ENCODE data around the gene PLTP. TPM values are rescaled to one million over a fixed set of nuclear protein-coding genes. Genes with fewer than 3 reads are reported as not detected.

Gene PLTP
- total and polyA plus RNA-seq, 2 of the 13 experiments (the other 11 are each of a cell fraction or from before 2014, with no cell fraction given), result 16.9 to 28.6 TPM

DNA sequence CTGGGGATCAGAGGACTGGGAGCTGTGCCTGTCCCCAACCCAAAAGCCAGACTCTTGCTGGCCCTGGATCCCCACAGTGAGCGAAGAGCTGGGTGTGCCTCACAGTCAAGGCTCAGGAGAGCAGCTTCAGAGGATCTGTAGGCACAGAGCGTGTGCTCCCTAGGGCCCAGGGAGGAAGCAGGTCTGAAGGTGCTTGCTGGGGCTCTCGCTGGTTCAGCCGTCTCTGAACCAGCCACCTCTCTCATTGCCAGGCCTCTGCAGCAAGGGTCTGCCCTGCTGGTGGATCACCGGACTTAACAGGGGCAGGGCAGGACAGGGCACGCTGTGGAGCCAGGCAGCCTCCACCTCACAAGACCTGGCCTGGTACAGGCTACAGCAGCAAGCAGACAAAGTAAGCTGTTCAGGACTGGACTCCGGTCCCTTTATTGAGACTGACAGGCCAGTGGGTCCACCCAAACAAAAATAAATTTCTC lies 36.3 kb upstream of the PLTP start (continued):
- TF ChIP-seq ZNF737 (CRISPR knock-in tag; IDR thresholded peaks at IDR 0.05; ENCODE audit: borderline replicate concordance) (no peak), THYN1 (CRISPR knock-in tag; IDR thresholded peaks at IDR 0.05; ENCODE audit: borderline replicate concordance, low read depth) (no peak), SMAD3 (CRISPR knock-in tag; IDR thresholded peaks at IDR 0.05) (no peak), NFE2L1 (CRISPR knock-in tag; IDR thresholded peaks at IDR 0.05; ENCODE audit: borderline replicate concordance) (no peak), ZNF251 (CRISPR knock-in tag; IDR thresholded peaks at IDR 0.05) (no peak), EED (CRISPR knock-in tag; IDR thresholded peaks at IDR 0.05) (0 out of 2 replicates have a peak, but pooled peaks have one; percentile 64)

DNA sequence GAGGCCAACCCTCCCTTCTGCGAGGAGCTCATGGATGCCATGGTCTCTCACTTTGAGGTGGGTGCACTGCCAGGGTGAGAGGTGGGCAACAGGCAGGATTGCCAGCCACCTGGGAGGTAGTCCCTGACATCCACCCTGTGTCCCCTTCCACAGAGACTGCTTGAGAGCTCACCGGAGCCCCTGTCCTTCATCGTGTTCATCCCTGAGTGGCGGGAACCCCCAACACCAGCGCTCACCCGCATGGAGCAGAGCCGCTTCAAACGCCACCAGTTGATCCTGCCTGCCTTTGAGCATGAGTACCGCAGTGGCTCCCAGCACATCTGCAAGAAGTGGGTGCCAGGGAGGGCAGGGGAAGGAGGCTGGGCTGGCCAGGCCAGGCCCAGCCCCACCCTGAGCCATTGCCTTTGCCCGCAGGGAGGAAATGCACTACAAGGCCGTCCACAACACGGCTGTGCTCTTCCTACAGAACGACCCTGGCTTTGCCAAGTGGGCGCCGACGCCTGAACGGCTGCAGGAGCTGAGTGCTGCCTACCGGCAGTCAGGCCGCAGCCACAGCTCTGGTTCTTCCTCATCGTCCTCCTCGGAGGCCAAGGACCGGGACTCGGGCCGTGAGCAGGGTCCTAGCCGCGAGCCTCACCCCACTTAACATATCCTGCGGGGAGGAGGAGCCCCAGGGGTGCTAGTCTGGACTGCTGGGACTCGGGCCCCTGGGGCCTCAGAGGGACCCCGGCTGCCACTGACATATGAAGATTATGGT lies 35.3 kb upstream of the PLTP start:
- 95% methylated on average over 26 of the region's 29 CpGs for WGBS (ENCODE audit: low lambda C conversion rate)
- TF ChIP-seq MIXL1 (CRISPR knock-in tag; IDR thresholded peaks at IDR 0.05), result no peak
- no peak for TF ChIP-seq SRF (IDR thresholded peaks at IDR 0.05; ENCODE audit: low read depth, low read length)
- TF ChIP-seq, protein P1, sequence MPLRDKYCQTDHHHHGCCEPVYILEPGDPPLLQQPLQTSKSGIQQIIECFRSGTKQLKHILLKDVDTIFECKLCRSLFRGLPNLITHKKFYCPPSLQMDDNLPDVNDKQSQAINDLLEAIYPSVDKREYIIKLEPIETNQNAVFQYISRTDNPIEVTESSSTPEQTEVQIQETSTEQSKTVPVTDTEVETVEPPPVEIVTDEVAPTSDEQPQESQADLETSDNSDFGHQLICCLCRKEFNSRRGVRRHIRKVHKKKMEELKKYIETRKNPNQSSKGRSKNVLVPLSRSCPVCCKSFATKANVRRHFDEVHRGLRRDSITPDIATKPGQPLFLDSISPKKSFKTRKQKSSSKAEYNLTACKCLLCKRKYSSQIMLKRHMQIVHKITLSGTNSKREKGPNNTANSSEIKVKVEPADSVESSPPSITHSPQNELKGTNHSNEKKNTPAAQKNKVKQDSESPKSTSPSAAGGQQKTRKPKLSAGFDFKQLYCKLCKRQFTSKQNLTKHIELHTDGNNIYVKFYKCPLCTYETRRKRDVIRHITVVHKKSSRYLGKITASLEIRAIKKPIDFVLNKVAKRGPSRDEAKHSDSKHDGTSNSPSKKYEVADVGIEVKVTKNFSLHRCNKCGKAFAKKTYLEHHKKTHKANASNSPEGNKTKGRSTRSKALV (CRISPR knock-in tag; IDR thresholded peaks at IDR 0.05), result no peak
- no peak for TF ChIP-seq HDAC2 (CRISPR knock-in tag; IDR thresholded peaks at IDR 0.05)
- TF ChIP-seq KLF6 (CRISPR knock-in tag; IDR thresholded peaks at IDR 0.05), result no peak
- TF ChIP-seq, protein P2, sequence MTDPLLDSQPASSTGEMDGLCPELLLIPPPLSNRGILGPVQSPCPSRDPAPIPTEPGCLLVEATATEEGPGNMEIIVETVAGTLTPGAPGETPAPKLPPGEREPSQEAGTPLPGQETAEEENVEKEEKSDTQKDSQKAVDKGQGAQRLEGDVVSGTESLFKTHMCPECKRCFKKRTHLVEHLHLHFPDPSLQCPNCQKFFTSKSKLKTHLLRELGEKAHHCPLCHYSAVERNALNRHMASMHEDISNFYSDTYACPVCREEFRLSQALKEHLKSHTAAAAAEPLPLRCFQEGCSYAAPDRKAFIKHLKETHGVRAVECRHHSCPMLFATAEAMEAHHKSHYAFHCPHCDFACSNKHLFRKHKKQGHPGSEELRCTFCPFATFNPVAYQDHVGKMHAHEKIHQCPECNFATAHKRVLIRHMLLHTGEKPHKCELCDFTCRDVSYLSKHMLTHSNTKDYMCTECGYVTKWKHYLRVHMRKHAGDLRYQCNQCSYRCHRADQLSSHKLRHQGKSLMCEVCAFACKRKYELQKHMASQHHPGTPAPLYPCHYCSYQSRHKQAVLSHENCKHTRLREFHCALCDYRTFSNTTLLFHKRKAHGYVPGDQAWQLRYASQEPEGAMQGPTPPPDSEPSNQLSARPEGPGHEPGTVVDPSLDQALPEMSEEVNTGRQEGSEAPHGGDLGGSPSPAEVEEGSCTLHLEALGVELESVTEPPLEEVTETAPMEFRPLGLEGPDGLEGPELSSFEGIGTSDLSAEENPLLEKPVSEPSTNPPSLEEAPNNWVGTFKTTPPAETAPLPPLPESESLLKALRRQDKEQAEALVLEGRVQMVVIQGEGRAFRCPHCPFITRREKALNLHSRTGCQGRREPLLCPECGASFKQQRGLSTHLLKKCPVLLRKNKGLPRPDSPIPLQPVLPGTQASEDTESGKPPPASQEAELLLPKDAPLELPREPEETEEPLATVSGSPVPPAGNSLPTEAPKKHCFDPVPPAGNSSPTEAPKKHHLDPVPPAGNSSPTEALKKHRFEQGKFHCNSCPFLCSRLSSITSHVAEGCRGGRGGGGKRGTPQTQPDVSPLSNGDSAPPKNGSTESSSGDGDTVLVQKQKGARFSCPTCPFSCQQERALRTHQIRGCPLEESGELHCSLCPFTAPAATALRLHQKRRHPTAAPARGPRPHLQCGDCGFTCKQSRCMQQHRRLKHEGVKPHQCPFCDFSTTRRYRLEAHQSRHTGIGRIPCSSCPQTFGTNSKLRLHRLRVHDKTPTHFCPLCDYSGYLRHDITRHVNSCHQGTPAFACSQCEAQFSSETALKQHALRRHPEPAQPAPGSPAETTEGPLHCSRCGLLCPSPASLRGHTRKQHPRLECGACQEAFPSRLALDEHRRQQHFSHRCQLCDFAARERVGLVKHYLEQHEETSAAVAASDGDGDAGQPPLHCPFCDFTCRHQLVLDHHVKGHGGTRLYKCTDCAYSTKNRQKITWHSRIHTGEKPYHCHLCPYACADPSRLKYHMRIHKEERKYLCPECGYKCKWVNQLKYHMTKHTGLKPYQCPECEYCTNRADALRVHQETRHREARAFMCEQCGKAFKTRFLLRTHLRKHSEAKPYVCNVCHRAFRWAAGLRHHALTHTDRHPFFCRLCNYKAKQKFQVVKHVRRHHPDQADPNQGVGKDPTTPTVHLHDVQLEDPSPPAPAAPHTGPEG (CRISPR knock-in tag; IDR thresholded peaks at IDR 0.05), result no peak
- no peak for TF ChIP-seq EZH2 (conservative IDR thresholded peaks at IDR 0.05; ENCODE audit: low read depth, low read length)

More for the DNA sequence above, 35.3 kb upstream of the PLTP start:
- in situ Hi-C loops (cut with HindIII; ENCODE audit: extremely low pct_ligation_motif_present, low pct_unique_long_range_greater_than_20kb) (loop anchor here (5.0 kb wide), 1 partner anchor 120 kb away; the partner anchor contains the start of gene TNNC2), intact Hi-C loops (cut with micrococcal nuclease; ENCODE audit: unreplicated experiment) (no loop called here)
- FAIRE-seq (no peak), ATAC-seq (no peak), DNase-seq (ENCODE audit: low spot score) (no peak)
- no peaks in the 10 kb centered on the region for H3K9me3 ChIP-seq (ENCODE audit: low read length)
- H3K27ac ChIP-seq (ENCODE audit: extremely low read length, insufficient read depth, low read length), result peak overlapping the region; percentile 65
- no peak overlapping the region for H2AFZ ChIP-seq (ENCODE audit: low read length)
- H3K9ac ChIP-seq (ENCODE audit: insufficient read depth, low read depth, low read length), result peak overlapping the region; percentile 47; the same call in 1 of the 2 replicates
- H3K79me2 ChIP-seq (ENCODE audit: insufficient read depth, low read length), result no peaks in the 10 kb centered on the region
- peaks cover 30% of the 10 kb centered on the region for H3K4me1 ChIP-seq (ENCODE audit: insufficient read depth, low read length)
- POLR2A ChIA-PET, result interaction anchor here (0.8 to 7.7 kb wide), 17 partner anchors 12 to 141 kb away, joined by 3 to 201 read pairs (median 8); partner anchors contain the start of genes CTSA, NEURL2, PCIF1 and SPATA25
- no peak overlapping the region for H3K4me2 ChIP-seq (ENCODE audit: low read depth, low read length)
- BruUV-seq (replicated peaks), result no TSS peak
- CTCF ChIA-PET (ENCODE audit: low intra/inter-chr PET ratio, low total read pairs), result interaction anchor here (1.4 kb wide), 1 partner anchor 14 kb away, joined by 3 read pairs; no protein-coding TSS in a partner anchor
- H3K4me3 ChIP-seq (replicated peaks in 1 of 3; ENCODE audit: insufficient read depth in 1 of 3, low read depth in 2 of 3, low read length in 3 of 3), result no peak overlapping the region
- H3K36me3 ChIP-seq (replicated peaks in 1 of 2; ENCODE audit: control insufficient read depth in 1 of 2, insufficient read depth in 2 of 2, low read length in 2 of 2), result peaks cover 57 to 87% of the 10 kb centered on the region in 2 experiments
- no peaks in the 10 kb centered on the region for H4K20me1 ChIP-seq (ENCODE audit: insufficient read depth, low read length)
- no peaks in the 10 kb centered on the region for H3K27me3 ChIP-seq (ENCODE audit: control insufficient read depth in 1 of 2, insufficient read depth in 2 of 2, low read length in 2 of 2)

Measured in HepG2 (cell line).